HEK293 (cell line): Measurements from ENCODE around the gene CRX.
A peak's percentile ranks its signal among the peaks of the same experiment; 100 is the strongest.
"Not testable (repeated sequence)": the region's sequence is repeated elsewhere in the genome, so short reads cannot be mapped to it uniquely, and the experiment has no call there.

Experiments used
- CTCF ChIA-PET: fragments of 350-600 bp; formaldehyde crosslinking; extraction: SDS; loops from one replicate; lab custom pipeline; 2021; ENCODE audit warnings: antibody characterized with exemption; lab: Yijun Ruan, JAX
- POLR2A ChIA-PET: fragments of 300-600 bp; formaldehyde crosslinking; extraction: SDS; loops from one replicate; lab custom pipeline; 2020; ENCODE audit warnings: antibody characterized with exemption, inconsistent platforms; lab: Yijun Ruan, JAX
- H3K27ac ChIP-seq: fragments of 200-500 bp; sonication (Bioruptor generic); 2 replicates; pipeline ENCODE4 v1.5.1; 2014; ENCODE audit warnings: low read depth, low read length, control low read depth, inconsistent platforms; ENCODE audit errors: extremely low read depth
- H3K36me3 ChIP-seq, 2 experiments: fragments of 200-500 bp in 1 of 2; sonication (Bioruptor generic) in 1 of 2; 1 replicate in 1 of 2; 2 replicates in 1 of 2; pipeline ENCODE4 v1.5.1; 2014 to 2017; ENCODE audit warnings: inconsistent platforms in 2 of 2, low read length in 2 of 2; ENCODE audit not compliant: control insufficient read depth in 2 of 2, insufficient read depth in 1 of 2
- H3K4me1 ChIP-seq: fragments of 200-500 bp; sonication (Bioruptor generic); 2 replicates; pipeline ENCODE4 v1.5.1; 2014; ENCODE audit warnings: mild to moderate bottlenecking, low read length, inconsistent platforms; ENCODE audit not compliant: control insufficient read depth, insufficient read depth
- H3K4me3 ChIP-seq: 2 replicates; pipeline ENCODE4 v1.5.1; 2011; ENCODE audit warnings: low read depth, mild to moderate bottlenecking, control low read depth, low read length, moderate library complexity
- H3K9me3 ChIP-seq: fragments of 200-500 bp; sonication (Bioruptor generic); 2 replicates; pipeline ENCODE4 v1.5.1; 2014; ENCODE audit warnings: low read depth, low read length, inconsistent platforms; ENCODE audit not compliant: control insufficient read depth, insufficient read depth
- GLIS1 ChIP-seq: fragments of 450-650 bp; formaldehyde crosslinking; IDR thresholded peaks from 2 replicates; pipeline ENCODE4 v1.5.1; 2016; ENCODE audit warnings: missing biosample characterization, missing genetic modification characterization
- IKZF3 ChIP-seq: fragments of 450-650 bp; IDR thresholded peaks from 2 replicates; pipeline ENCODE4 v1.5.0; 2018; ENCODE audit warnings: missing biosample characterization, mild to moderate bottlenecking, missing genetic modification characterization, moderate library complexity
- KLF1 ChIP-seq: fragments of 450-650 bp; formaldehyde crosslinking; IDR thresholded peaks from 2 replicates; pipeline ENCODE4 v1.5.1; 2016; ENCODE audit warnings: missing biosample characterization, missing genetic modification characterization
- PRDM10 ChIP-seq: fragments of 450-650 bp; formaldehyde crosslinking; IDR thresholded peaks from 2 replicates; pipeline ENCODE4 v1.5.1; 2016; ENCODE audit warnings: missing biosample characterization, missing genetic modification characterization
- SP3 ChIP-seq: fragments of 450-650 bp; formaldehyde crosslinking; IDR thresholded peaks from 2 replicates; pipeline ENCODE4 v1.5.1; 2016; ENCODE audit warnings: missing biosample characterization, missing genetic modification characterization
- WT1 ChIP-seq: fragments of 450-650 bp; formaldehyde crosslinking; IDR thresholded peaks from 2 replicates; pipeline ENCODE4 v1.5.1; 2016; ENCODE audit warnings: missing biosample characterization, missing genetic modification characterization
- ZBTB17 ChIP-seq: fragments of 450-650 bp; formaldehyde crosslinking; IDR thresholded peaks from 2 replicates; pipeline ENCODE4 v1.5.1; 2016; ENCODE audit warnings: missing biosample characterization, missing genetic modification characterization
- ZEB2 ChIP-seq: fragments of 450-650 bp; formaldehyde crosslinking; IDR thresholded peaks from 2 replicates; pipeline ENCODE4 v1.5.1; 2016; ENCODE audit warnings: missing biosample characterization, missing genetic modification characterization
- ZFP69B ChIP-seq: fragments of 450-650 bp; formaldehyde crosslinking; IDR thresholded peaks from 2 replicates; pipeline ENCODE4 v1.5.1; 2016; ENCODE audit warnings: missing biosample characterization, missing genetic modification characterization
- ZIC2 ChIP-seq: fragments of 450-650 bp; formaldehyde crosslinking; IDR thresholded peaks from 2 replicates; pipeline ENCODE4 v1.5.1; 2016; ENCODE audit warnings: missing biosample characterization, missing genetic modification characterization
- ZNF174 ChIP-seq: fragments of 450-650 bp; formaldehyde crosslinking; IDR thresholded peaks from 2 replicates; pipeline ENCODE4 v1.5.0; 2017; ENCODE audit warnings: missing biosample characterization, mild to moderate bottlenecking, missing genetic modification characterization
- ZNF223 ChIP-seq: fragments of 450-650 bp; formaldehyde crosslinking; IDR thresholded peaks from 2 replicates; pipeline ENCODE4 v1.5.1; 2016; ENCODE audit warnings: missing biosample characterization, missing genetic modification characterization
- ZNF341 ChIP-seq: fragments of 450-650 bp; formaldehyde crosslinking; IDR thresholded peaks from 2 replicates; pipeline ENCODE4; 2016; ENCODE audit warnings: low read depth, missing biosample characterization, missing genetic modification characterization
- ZNF366 ChIP-seq: fragments of 450-650 bp; formaldehyde crosslinking; conservative IDR thresholded peaks from 2 replicates; pipeline ENCODE4 v1.5.1; 2016; ENCODE audit warnings: missing biosample characterization, missing genetic modification characterization
- ZNF398 ChIP-seq: fragments of 450-650 bp; formaldehyde crosslinking; IDR thresholded peaks from 2 replicates; pipeline ENCODE4 v1.5.1; 2017; ENCODE audit warnings: missing biosample characterization, missing genetic modification characterization
- ZNF48 ChIP-seq: fragments of 450-650 bp; formaldehyde crosslinking; IDR thresholded peaks from 2 replicates; pipeline ENCODE4 v1.5.1; 2016; ENCODE audit warnings: missing biosample characterization, missing genetic modification characterization
- ZNF521 ChIP-seq: fragments of 450-650 bp; formaldehyde crosslinking; IDR thresholded peaks from 2 replicates; pipeline ENCODE4 v1.5.1; 2017; ENCODE audit warnings: missing biosample characterization, mild to moderate bottlenecking, missing genetic modification characterization
- ZNF530 ChIP-seq: fragments of 450-650 bp; formaldehyde crosslinking; IDR thresholded peaks from 2 replicates; pipeline ENCODE4 v1.5.1; 2016; ENCODE audit warnings: low read depth, missing biosample characterization, missing genetic modification characterization
- ZNF610 ChIP-seq: fragments of 450-650 bp; formaldehyde crosslinking; IDR thresholded peaks from 2 replicates; pipeline ENCODE4 v1.5.1; 2016; ENCODE audit warnings: missing biosample characterization, missing genetic modification characterization, borderline replicate concordance
- ZNF623 ChIP-seq: fragments of 450-650 bp; formaldehyde crosslinking; IDR thresholded peaks from 2 replicates; pipeline ENCODE4 v1.5.1; 2016; ENCODE audit warnings: missing biosample characterization, missing genetic modification characterization
- ZNF629 ChIP-seq: fragments of 450-650 bp; formaldehyde crosslinking; IDR thresholded peaks from 2 replicates; pipeline ENCODE4 v1.5.1; 2017; ENCODE audit warnings: missing biosample characterization, missing genetic modification characterization
- ZNF670 ChIP-seq: fragments of 450-650 bp; formaldehyde crosslinking; IDR thresholded peaks from 2 replicates; pipeline ENCODE4 v1.5.1; 2016; ENCODE audit warnings: missing biosample characterization, missing genetic modification characterization, low read depth
- ZNF707 ChIP-seq: fragments of 450-650 bp; formaldehyde crosslinking; IDR thresholded peaks from 2 replicates; pipeline ENCODE4 v1.5.1; 2016; ENCODE audit warnings: missing biosample characterization, missing genetic modification characterization
- ZNF791 ChIP-seq: fragments of 450-650 bp; formaldehyde crosslinking; IDR thresholded peaks from 2 replicates; pipeline ENCODE4 v1.5.1; 2016; ENCODE audit warnings: missing biosample characterization, missing genetic modification characterization
- ZSCAN16 ChIP-seq: fragments of 450-650 bp; formaldehyde crosslinking; IDR thresholded peaks from 2 replicates; pipeline ENCODE4 v1.5.1; 2016; ENCODE audit warnings: missing biosample characterization, missing genetic modification characterization
- ZXDB ChIP-seq: fragments of 450-650 bp; formaldehyde crosslinking; IDR thresholded peaks from 2 replicates; pipeline ENCODE4 v1.5.1; 2016; ENCODE audit warnings: missing biosample characterization, missing genetic modification characterization
- TF ChIP-seq, protein P1 (sequence below): fragments of 450-650 bp; formaldehyde crosslinking; IDR thresholded peaks from 2 replicates; pipeline ENCODE4 v1.5.1; 2016; ENCODE audit warnings: missing biosample characterization, missing genetic modification characterization
- TF ChIP-seq, protein P2 (sequence below): fragments of 450-650 bp; formaldehyde crosslinking; IDR thresholded peaks from 2 replicates; pipeline ENCODE4 v1.5.1; 2016; ENCODE audit warnings: missing biosample characterization, missing genetic modification characterization

The CRX gene

GRCh38 chr19:47789811-47790210 is 31.9 kb upstream of the CRX start:
- H3K36me3 ChIP-seq: peaks cover 8 to 11% of the 10 kb centered on the region in 2 experiments; a peak in 2 of 3 replicates
- H3K4me1 ChIP-seq, H3K9me3 ChIP-seq, H3K4me3 ChIP-seq, H3K27ac ChIP-seq: not testable (repeated sequence)
- ChIA-PET POLR2A (interaction anchor here (0.6 to 0.7 kb wide), 2 partner anchors 10 to 26 kb away, joined by 3 read pairs; no protein-coding TSS in a partner anchor), CTCF (interaction anchor here (0.6 to 7.9 kb wide), 34 partner anchors 8 to 474 kb away, joined by 3 to 197 read pairs (median 4); partner anchors contain the start of genes EHD2 and NOP53)
- peak; percentile 38 for TF ChIP-seq GLIS1 (tag by site-specific recombination)

- Histone ChIP-seq H3K27ac (no peak overlapping the region), H3K36me3 (peaks cover 4 to 8% of the 10 kb centered on the region in 2 experiments; a peak in 2 of 3 replicates), H3K4me1 (no peaks in the 10 kb centered on the region), H3K9me3 (no peaks in the 10 kb centered on the region), H3K4me3 (no peak overlapping the region)
- CTCF ChIA-PET: interaction anchor here (0.6 to 7.9 kb wide), 31 partner anchors 8 to 392 kb away, joined by 3 to 197 read pairs (median 5); partner anchors contain the start of genes EHD2 and NOP53
- POLR2A ChIA-PET: interaction anchor here (0.6 kb wide), 1 partner anchor 25 kb away, joined by 3 read pairs; no protein-coding TSS in a partner anchor
- TF ChIP-seq ZXDB (tag by site-specific recombination) (0 out of 2 replicates have a peak, but pooled peaks have one; percentile 15), PRDM10 (tag by site-specific recombination) (peak; percentile 51), ZNF629 (0 out of 2 replicates have a peak, but pooled peaks have one; percentile 24), ZNF398 (tag by site-specific recombination) (peak; percentile 84), ZNF366 (tag by site-specific recombination) (0 out of 2 replicates have a peak, but pooled peaks have one; percentile 32), IKZF3 (tag by site-specific recombination) (no peak), ZNF530 (no peak), ZNF174 (tag by site-specific recombination) (no peak), ZNF521 (tag by site-specific recombination) (no peak), ZNF341 (no peak), ZFP69B (no peak), ZBTB17 (tag by site-specific recombination) (no peak), ZNF707 (tag by site-specific recombination) (no peak), ZIC2 (tag by site-specific recombination) (no peak), SP3 (tag by site-specific recombination) (peak; percentile 36; the same call in 1 of the 2 replicates), ZSCAN16 (tag by site-specific recombination) (no peak), ZNF670 (tag by site-specific recombination) (no peak), WT1 (tag by site-specific recombination) (no peak), ZNF223 (tag by site-specific recombination) (no peak), ZNF610 (tag by site-specific recombination) (no peak), ZEB2 (tag by site-specific recombination) (no peak), ZNF791 (tag by site-specific recombination) (no peak), ZNF623 (tag by site-specific recombination) (no peak), ZNF48 (tag by site-specific recombination) (no peak), KLF1 (tag by site-specific recombination) (0 out of 2 replicates have a peak, but pooled peaks have one; percentile 39)
- TF ChIP-seq, protein P1, sequence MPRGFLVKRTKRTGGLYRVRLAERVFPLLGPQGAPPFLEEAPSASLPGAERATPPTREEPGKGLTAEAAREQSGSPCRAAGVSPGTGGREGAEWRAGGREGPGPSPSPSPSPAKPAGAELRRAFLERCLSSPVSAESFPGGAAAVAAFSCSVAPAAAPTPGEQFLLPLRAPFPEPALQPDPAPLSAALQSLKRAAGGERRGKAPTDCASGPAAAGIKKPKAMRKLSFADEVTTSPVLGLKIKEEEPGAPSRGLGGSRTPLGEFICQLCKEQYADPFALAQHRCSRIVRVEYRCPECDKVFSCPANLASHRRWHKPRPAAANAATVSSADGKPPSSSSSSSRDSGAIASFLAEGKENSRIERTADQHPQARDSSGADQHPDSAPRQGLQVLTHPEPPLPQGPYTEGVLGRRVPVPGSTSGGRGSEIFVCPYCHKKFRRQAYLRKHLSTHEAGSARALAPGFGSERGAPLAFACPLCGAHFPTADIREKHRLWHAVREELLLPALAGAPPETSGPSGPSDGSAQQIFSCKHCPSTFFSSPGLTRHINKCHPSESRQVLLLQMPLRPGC (tag by site-specific recombination): no peak
- TF ChIP-seq, protein P2, sequence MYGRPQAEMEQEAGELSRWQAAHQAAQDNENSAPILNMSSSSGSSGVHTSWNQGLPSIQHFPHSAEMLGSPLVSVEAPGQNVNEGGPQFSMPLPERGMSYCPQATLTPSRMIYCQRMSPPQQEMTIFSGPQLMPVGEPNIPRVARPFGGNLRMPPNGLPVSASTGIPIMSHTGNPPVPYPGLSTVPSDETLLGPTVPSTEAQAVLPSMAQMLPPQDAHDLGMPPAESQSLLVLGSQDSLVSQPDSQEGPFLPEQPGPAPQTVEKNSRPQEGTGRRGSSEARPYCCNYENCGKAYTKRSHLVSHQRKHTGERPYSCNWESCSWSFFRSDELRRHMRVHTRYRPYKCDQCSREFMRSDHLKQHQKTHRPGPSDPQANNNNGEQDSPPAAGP: no peak
These were observed 31.3 kb upstream of the CRX start for GRCh38 chr19:47790398-47790814.
